KG1 (cell line): ENCODE measurements around the gene VASN.

Experiments used
- DNase-seq: peaks from one replicate; lab custom pipeline; 2025; lab: John Stamatoyannopoulos, UW

The VASN gene

DNA sequence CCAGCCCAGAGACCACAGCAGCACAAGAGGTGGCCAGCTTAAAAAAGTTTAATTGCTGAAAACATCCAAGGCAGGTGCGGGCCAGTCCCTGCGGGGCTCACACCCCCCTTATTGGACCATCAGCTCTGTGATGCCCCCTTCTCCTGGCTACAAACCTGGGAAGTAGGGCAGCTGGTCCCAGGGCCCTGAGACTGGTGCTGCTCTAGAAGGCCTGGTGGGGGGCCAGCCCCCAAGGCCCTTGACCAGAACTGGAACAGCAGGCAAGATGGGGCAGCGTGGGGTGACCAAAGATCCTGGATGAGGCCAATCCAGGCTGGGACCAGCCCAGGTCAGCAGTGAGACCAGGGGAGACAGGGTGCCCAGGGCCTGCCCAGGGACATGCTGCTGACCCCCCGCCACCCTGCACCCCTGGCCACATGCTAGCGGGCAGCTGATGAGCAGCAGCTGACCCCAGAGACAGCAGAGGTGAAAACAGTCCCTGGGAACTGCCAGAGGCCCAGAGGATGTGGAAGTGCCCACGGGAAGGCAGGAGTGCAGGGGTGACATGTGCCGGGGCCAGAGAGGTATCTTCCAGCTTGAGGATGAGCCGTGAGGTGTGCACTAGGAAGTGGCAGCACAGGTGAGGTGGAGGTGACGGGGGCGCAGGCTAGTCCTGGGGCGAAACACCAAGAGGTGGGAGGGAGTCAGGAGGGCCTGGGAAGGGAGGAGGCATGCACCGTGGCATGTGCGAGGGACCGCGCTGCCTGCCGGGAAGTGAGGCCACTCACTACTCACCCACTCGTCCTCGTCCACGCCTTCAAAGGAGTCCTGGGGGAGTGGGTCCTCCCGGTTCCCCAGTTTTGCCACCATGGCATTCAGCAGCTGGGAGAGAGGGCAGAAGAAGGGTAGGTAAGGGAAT is 16.9 kb upstream of the VASN start:
- no peak for DNase-seq

GRCh38 chr16:4356820-4357219 is 14.8 kb upstream of the VASN start:
- DNase-seq = no peak

DNA sequence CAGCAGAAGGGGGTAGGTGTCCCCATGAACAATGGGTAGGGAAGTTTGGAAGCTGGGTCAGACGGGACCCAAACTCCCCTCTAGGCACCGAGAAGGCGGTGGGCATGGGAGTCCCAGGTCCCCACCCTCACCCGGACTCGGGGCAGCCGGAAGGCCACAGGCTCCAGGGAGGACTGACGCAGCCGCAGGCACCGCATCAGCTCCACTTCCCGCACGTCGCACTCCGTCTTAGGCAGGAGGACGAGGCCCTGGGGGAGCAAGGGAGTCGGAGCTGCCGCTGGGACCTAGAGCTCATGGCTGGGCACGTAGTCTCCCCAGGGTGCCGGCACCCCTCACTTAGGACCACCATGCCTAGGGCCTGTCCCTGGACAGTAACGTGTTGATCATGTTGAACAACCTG is 13.4 kb upstream of the VASN start:
- DNase-seq = no peak

- no peak for DNase-seq
These were observed 12.7 kb upstream of the VASN start for GRCh38 chr16:4358831-4359561.

GRCh38 chr16:4359914-4360313 is 11.7 kb upstream of the VASN start:
- DNase-seq = no peak

DNA sequence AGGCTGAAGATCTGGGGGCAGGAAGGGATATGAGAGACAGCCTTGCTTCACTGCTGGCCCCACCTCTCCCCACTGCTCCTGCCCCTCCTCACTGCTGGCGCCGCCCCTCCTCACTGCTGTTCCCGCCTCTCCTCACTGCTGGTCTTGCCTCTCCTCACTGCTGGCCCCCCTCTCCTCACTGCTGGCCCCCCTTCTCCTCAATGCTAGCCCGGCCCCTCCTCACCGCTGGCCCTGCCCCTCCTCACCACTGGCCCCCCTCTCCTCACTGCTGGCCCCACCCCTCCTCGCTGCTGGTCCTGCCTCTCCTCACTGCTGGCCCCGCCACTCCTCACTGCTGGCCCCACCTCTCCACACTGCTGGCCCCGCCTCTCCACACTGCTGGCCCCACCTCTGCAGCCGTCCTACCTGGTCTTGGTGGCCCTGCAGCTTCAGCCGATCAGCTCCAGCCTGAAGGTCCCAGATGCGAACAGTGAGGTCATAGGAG is 11.1 kb upstream of the VASN start:
- no peak for DNase-seq

DNA sequence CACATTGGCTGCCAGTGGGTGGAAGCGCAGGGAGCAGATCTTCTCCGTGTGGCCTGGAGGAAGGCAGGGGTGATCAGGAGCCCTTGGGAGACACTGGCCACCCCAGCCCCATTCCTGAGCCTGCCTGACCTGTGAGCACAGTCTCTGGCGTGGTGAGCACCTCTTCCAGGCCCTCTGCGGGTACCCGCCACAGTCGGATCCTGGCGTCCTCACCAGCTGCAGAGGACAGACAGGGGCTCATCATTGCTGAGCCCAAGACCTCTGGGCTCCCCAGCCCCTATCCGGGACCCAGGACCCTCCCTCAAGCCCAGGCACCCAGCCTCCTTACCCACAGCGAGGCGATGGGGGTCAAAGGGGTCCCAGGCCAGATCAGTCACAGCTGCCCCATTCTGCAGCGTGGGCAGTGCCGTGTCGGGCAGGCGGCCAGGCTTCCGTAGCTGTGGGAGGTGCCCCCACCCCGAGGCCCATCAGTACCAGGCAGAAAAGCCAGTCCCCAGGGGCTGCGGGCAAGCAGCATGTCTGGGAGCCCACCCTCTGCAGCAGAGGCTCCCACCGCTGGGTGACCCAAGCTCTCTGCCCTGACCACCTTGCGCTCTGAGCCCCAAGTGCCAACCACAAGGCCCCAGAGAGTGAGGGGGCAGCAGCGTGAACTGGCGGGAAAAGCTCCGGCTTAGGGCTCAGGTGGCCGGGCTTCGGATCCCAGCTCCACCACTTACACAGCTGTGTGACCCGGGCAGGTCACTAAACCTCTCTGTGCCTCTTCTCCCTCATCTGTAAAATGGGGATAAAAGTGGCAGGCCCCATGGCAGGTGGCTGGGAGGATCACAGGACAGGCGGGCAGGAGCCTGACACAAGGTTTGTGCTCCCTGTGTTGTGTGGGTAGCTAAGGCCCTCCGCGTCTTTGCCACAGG is 10.4 kb upstream of the VASN start:
- DNase-seq = no peak

- DNase-seq = no peak
These were observed 9.7 kb upstream of the VASN start for GRCh38 chr16:4361944-4362311.

DNA sequence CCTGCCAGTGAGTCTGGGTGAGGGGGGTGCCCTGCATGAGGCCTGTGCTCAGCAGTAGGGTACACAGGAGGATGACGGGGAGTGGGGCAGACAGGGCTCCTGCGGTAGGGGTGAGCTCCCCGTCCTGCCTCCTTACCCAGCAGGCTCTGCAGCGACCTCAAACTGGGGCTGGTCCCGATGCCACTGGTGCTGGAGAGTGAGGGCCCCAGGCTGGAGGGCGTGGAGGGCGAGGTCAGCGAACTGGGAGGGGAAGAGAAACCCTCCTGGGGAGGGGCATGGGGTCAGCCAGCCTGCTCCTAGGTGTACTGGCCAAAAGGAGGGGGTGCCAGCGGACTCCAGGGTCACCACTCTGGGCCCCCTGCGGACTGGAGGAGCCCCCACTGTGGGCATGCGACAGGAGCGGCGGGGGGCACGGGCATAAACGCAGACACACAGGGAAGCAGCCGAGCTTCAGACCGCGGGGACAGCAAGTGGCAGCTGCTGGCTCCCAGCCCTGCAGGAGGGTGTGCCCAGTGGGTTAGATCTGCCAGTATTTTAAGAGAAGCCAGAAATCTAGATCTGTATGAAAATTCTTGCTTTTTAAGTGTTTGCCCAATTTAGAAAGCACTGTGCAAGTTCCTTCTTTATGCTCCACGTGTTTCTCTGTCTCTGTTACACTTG is 9.0 kb upstream of the VASN start:
- no peak for DNase-seq

- DNase-seq = no peak
These were observed 7.2 kb upstream of the VASN start for GRCh38 chr16:4364196-4365013.

GRCh38 chr16:4365014-4365406 is 6.6 kb upstream of the VASN start:
- no peak for DNase-seq

DNA sequence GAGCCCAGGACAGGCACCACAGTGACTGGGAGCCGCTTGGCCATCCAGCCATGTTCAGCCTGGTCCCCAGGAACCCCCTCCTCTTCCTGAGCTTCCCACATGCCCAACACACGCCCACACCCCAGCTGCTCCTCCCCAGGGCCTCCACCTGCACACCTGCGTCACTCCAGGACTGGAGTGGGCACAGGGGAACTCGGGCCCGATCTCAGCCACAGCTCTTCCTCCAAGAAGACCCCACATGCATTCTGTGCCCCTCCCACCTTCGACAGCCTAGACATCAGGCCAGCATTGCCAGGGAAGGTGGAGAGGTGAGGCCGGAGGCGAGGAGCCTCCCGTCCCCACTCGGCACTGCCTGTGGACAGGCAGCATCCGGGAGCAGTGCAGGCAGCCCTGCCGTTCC is 6.0 kb upstream of the VASN start:
- DNase-seq = no peak

DNA sequence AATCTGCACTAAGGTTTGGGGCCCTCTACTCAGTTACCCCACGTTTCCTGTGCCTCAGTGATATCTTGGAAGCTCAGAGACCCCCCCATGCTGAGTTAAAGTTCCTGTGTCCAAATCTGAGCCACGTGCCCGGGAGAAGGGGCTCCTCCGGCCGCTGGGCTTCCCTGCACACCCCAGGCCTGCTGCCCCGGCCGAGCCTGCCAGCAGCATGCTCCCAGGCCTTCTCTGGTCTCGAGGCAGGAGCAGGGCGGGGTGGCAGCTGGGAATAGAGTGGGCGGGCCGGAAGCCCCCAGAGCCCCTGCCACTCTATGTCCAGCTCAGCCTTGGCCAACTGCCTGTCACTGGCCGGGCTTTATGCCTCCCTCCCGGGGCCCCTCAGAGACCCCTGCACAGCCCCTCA is 5.6 kb upstream of the VASN start:
- DNase-seq = no peak

DNA sequence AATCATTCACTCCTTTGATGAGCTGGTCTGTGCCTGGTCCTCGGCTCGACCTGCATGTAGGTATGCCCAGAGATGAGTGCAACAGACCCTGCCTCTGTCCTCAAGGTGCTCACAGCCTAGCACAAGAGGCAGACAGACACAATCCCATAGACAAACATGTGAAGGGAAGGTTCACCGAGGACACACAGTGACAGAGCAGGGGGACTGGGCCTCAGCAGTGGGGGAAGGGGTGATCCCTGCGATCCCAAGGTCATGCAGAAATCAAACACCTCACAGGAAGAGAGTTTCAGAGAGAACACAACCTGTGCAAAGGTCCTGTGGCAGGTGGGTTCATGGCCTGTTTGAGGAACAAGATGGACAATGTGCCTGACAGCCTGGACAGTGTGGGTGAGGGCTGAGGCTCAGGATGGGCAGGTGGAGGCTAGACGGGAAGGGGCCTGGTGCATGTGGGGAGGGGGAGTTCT is 4.2 kb upstream of the VASN start:
- DNase-seq = no peak

DNA sequence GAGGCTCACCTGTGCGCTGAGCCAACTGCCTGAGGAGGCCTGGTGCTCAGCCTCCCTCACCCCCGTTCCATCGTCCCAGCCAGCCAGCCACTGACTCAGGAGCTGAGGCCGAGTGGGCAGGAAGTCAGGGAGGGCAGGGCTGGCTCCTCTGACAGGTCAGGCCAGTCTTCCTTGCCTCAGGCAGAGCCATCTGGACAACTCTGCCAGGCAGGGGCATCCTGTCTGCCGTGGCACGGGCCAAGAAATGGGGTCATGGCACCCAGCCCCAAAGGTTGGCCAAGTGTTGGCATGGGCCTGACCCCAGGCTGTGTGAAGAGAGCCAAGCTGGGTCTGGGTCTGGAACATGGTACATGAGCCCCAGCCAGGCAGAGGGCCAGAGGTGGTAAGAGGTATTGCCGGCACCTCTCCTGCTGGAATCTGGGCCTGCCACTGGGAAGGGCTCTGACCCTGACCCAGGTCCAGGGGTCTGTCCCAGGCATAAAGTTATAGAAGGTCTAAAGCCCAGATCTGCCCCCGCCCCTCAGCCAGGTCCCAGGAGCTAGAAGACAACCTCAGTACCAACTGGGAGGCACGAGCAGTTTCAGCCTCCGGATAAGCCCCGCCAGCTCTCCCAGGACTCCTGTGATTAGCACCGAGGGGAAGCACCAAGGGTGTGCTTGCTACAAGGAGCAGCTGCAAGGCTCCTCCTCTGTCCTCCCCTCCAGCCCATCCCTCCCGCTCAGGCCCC is 2.5 kb upstream of the VASN start:
- DNase-seq = no peak

DNA sequence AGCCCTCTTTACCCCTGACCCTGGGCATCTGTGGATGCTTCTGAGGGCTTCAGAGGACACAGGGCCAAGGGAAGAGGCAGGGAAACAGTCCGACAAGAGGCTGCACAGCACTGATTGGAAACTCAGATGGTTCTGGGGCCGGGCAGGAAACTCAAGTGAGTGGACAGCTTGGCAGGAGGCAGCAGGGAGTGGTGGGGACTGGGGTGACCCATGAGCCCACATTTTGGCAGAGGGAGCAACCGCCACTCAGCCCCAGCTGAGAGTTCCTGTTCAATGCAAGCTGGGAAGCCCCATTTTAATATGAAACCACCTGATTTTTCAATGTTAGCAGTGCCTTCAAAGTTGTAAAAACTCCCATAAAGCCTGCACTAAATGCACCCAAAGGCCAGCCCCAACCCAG is 1.5 kb upstream of the VASN start:
- no peak for DNase-seq

GRCh38 chr16:4370570-4371356 is 885 bp upstream of the VASN start:
- DNase-seq = no peak

- no peak for DNase-seq
These were observed 441 bp downstream of the VASN start for GRCh38 chr16:4372001-4372577.
